ENCODE measurements around the gene SMIM43. TPM values are rescaled to one million over a fixed set of nuclear protein-coding genes. Genes with fewer than 3 reads are reported as not detected.

The SMIM43 gene
- total RNA-seq, 1 donor from 2014 or later = not detected

GRCh38 chr4:121773883-121774282, 8.9 kb upstream of the SMIM43 start:
- no peak for DNase-seq (ENCODE audit: low read depth)
- no peak overlapping the region for H3K4me3 ChIP-seq (ENCODE audit: low read depth, low read length)
- TF ChIP-seq CTCF (conservative IDR thresholded peaks at IDR 0.05; ENCODE audit: low read depth, low read length) = no peak

- H3K4me3 ChIP-seq (ENCODE audit: low read depth, low read length) = no peak overlapping the region
- TF ChIP-seq CTCF (conservative IDR thresholded peaks at IDR 0.05; ENCODE audit: low read depth, low read length) = no peak
- no peak for DNase-seq (ENCODE audit: low read depth)
Measured at GRCh38 chr4:121771869-121772268, 6.9 kb upstream of the SMIM43 start.

- no peak for TF ChIP-seq CTCF (conservative IDR thresholded peaks at IDR 0.05; ENCODE audit: low read depth, low read length)
- no peak for DNase-seq (ENCODE audit: low read depth)
- no peak overlapping the region for H3K4me3 ChIP-seq (ENCODE audit: low read depth, low read length)
Measured at GRCh38 chr4:121769341-121769740, 4.4 kb upstream of the SMIM43 start.

- no peak overlapping the region for H3K4me3 ChIP-seq (ENCODE audit: low read depth, low read length)
- TF ChIP-seq CTCF (conservative IDR thresholded peaks at IDR 0.05; ENCODE audit: low read depth, low read length) = no peak
- no peak for DNase-seq (ENCODE audit: low read depth)
Measured at GRCh38 chr4:121767166-121767565, 2.2 kb upstream of the SMIM43 start.

- H3K4me3 ChIP-seq (ENCODE audit: low read depth, low read length) = no peak overlapping the region
- DNase-seq (ENCODE audit: low read depth) = no peak
- no peak for TF ChIP-seq CTCF (conservative IDR thresholded peaks at IDR 0.05; ENCODE audit: low read depth, low read length)
Measured at GRCh38 chr4:121765971-121766538, 1.1 kb upstream of the SMIM43 start.

GRCh38 chr4:121765368-121765705, 373 bp upstream of the SMIM43 start:
- DNase-seq (ENCODE audit: low read depth) = no peak
- no peak for TF ChIP-seq CTCF (conservative IDR thresholded peaks at IDR 0.05; ENCODE audit: low read depth, low read length)
- H3K4me3 ChIP-seq (ENCODE audit: low read depth, low read length) = peak overlapping the region; percentile 52

- H3K4me3 ChIP-seq (ENCODE audit: low read depth, low read length) = peak overlapping the region; percentile 52
- no peak for DNase-seq (ENCODE audit: low read depth)
- no peak for TF ChIP-seq CTCF (conservative IDR thresholded peaks at IDR 0.05; ENCODE audit: low read depth, low read length)
Measured at GRCh38 chr4:121764303-121764701, 662 bp downstream of the SMIM43 start.

Measured in epithelial cell of proximal tubule (primary cell).